NCI-H146 treated with DMSO at 0.1 percent for 48 hours (cell line): ENCODE results near the gene COQ10A.
"Not testable (repeated sequence)": the region's sequence is repeated elsewhere in the genome, so short reads cannot be mapped to it uniquely, and the experiment has no call there.

Source experiments
- DNase-seq: peaks from one replicate; lab custom pipeline; 2025; ENCODE audit not compliant: unreplicated experiment; lab: John Stamatoyannopoulos, UW

The COQ10A gene

DNA sequence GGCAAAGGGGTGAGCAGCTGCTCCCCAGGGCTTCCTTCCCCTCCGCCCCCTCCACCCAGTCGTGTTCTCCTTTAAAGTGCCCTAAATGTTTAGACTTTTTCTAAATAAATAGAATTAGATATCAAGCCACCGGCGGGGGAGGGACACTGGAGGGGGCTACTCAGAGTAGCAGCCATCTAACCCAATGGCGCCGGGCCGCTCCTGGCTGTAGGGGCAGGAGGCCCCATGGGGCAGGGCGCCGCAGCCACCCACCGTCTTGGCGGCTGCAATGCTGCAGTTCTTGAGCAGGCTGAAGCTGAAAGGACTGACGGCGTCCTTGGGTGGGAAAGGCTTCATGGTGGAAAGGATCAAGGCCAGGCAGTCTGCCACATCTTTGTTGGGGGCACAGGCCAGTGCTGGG is 23.8 kb upstream of the COQ10A start:
- no peak for DNase-seq

DNA sequence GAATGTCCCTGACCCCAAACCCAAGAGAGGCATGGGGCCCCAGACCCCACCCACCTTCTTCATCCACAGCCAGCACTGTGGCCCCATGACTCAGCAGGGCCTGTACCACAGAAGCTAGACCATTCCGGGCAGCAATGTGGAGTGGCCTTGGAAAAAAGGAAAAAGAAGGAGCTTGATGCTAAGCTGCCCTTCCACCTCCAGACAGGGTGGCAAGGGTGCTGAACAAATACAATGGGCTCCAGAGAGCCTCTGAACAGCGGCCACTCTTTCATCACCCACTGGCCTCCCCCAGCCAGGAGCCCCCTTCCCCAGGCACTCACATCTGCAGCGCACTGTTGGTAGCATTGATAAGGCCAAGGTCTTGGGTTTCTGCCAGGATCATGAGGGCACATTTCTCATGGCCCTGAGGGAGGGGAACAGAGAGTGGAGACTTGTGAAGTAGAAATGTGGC is 23.0 kb upstream of the COQ10A start:
- DNase-seq = no peak

DNA sequence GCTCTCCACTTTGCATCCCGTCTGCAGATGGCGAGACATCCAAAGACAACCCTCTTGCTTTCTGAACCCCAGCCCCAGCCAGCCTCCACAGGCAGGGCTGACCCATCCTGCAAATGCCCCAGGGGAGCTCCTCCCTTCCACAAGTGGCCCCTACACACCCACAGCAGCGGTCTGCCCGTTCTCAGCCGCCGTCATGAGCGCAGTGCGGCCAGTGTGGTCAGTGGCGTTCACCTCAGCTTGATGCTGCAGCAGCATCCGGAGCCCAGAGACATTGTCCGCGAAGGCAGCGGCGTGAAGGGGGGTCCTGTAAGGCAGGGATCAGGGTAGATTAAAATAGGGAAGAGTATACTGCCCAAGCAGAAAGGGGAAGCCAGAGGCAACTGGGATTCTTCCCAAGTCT is 22.2 kb upstream of the COQ10A start:
- no peak for DNase-seq

DNA sequence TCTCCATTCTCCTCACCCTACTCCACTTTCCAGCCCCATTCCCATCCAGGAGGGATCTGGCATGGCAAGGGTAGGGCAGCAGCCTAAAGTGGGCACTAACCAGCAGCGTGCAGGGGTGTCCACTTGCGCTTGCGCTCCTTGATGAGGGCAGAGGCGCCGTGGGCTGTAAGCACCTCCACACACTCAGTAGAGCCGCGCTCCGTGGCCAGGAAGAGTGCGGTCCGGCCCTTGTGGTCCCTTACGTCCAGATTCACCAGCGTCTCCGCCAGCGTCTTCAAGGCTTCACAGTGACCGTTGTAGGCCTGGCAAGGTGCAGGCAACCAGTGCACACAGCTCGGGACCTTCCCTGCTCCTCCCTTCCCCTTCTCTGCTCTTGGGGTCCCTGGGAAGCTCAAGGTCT is 18.8 kb upstream of the COQ10A start:
- no peak for DNase-seq

DNA sequence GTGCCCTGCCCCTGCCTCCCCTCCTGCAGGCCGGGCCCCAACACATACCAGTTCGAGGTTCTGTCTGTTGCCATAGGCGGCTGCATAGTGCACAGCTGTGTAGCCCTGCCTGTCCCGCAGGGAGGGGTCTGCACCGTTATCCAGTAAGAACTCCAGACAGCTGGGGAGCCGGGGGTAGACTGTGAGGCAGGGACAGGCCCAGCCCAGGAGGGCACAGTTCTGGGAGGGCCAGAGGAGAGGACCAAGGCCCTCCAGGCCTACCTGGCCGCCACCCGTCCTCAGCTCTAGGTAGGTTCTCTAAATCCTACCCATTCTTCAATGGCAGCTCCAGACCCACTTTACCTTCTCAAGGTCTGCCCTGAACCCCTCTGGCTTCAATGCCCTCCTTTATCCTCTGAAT is 18.0 kb upstream of the COQ10A start:
- DNase-seq = no peak

DNA sequence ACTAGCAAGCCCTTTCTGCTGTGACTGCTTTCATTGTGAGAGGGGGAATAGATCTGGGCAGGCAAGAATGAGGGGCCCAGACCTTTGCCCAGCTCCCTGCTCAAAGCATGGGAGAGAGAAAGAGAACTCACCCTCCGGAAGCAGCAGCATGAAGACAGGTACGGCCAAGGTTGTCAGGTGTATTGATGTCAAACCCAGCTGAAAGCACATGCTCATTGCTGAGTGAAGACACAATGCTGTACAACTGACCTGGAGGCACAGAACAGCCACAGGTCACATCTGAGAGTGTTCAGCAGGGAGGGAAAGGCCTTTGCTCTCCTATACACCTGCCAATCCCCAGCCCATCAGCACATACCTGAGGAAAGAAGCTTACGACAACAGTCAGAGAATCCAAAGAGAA is 14.1 kb upstream of the COQ10A start:
- no peak for DNase-seq

DNA sequence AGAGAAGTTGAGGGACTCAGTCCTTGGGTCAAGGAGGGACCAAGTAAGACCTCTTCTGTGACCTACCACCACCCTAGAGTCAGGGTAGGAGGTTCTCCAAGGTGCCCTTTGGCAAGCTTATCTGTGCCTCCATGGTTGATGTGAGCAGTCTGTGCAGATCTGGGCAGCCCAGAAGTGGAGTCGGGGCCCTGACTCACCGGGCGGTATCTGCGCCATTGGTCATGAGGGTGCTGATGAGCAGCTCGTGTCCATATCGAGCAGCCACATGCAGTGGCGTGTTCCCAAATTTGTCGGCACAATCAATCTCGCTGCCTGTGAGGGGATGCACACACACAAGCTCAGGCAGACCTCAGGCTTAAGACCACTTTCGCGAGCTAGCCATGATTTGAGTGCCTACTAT is 13.7 kb upstream of the COQ10A start:
- no peak for DNase-seq

DNA sequence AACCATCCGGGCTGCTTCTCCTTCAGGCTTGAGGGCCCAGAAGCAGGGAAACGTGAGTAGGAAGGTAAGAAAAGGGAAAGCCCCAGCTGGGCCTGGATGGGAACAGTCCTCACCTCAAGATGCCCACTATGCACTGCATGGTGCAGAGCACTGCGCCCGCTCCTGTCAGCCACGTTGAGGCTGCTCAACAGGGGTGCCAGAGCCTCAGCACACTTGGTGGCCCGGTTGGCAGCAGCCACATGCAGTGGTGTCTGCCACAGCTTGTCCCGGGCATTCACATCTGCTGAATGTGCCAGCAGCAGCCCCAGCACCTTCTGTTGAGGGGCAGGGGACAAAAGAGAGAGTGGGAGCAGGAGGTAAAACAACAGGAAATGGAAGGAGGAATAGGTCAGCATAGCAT is 11.1 kb upstream of the COQ10A start:
- no peak for DNase-seq

DNA sequence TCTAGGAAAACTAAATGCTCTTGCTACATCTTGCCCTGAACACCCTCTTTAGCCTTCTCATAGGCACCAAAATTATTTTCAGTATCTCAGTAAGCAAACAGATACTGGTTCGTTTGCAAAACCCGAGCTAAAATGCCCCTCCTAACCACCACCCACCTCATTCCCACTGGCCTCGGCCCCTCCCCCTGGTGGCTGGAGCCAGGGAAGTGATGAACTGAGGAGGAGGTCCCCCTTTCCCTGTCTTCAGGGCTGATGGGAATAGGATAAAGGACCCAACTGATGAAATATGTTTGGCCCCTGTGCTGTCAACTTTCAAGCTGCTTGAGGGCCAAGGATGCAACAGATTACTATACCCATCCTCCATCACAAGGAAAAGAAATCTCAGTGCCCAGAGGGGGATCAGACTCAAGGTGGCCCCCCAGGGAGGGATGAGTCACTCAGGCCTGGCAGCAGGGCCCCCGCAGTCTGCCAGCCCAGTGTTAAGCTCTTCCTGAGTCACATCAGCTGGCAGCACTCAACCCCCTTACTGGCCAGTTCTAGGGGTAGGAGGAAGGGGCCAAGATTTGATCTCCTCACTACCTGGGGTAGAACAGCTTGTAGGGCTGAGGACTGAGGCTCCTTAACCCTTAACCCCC is 10.3 kb upstream of the COQ10A start:
- no peak for DNase-seq

DNA sequence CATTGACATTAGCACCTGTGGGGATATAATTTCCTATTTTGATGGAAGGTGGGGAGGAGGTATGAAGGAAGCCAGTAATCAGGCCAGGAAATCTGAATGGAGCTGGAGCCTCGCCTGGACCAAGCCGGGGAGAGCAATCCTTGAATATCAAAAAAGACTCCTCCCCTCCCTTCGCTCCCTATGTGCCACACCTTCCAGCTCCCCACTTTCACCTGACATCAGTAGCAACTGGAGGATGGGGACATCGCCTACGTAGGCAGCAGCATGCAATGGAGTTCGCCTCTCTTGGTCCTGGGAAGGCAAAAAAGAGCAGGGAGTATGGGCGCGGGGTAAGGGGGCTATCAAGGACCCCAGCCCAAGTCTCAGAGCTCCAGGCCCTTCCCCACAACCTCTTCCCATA is 9.7 kb upstream of the COQ10A start:
- DNase-seq = no peak

DNA sequence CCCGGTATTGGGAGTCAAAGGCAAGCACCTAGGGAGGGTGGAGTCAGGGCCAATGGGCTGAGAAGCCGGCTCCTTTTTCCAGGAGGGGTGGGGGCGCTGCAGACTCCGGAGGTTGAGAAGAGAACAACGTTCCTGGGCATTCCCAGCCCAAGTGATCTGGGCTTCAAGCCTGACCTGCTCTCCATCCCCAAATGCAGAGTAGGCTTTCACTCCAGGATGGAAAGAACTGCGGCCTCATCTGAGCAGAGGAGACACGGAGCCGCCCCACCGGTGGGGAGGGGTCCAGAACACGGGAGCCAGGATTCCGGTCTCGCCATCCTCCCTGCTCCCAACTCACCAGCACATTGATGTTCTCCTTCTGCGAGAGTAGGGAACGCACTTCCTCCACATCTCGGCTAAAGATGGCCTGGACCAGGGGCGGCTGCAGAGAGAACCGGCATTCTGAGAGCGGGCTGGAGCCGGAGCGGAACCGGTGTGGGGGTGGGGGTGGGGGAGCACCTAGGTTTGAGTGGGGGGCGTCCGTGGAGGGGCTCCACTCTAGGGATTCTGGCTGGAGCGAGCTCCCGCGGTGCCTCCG is 9.2 kb upstream of the COQ10A start:
- peak; percentile 25 for DNase-seq

DNA sequence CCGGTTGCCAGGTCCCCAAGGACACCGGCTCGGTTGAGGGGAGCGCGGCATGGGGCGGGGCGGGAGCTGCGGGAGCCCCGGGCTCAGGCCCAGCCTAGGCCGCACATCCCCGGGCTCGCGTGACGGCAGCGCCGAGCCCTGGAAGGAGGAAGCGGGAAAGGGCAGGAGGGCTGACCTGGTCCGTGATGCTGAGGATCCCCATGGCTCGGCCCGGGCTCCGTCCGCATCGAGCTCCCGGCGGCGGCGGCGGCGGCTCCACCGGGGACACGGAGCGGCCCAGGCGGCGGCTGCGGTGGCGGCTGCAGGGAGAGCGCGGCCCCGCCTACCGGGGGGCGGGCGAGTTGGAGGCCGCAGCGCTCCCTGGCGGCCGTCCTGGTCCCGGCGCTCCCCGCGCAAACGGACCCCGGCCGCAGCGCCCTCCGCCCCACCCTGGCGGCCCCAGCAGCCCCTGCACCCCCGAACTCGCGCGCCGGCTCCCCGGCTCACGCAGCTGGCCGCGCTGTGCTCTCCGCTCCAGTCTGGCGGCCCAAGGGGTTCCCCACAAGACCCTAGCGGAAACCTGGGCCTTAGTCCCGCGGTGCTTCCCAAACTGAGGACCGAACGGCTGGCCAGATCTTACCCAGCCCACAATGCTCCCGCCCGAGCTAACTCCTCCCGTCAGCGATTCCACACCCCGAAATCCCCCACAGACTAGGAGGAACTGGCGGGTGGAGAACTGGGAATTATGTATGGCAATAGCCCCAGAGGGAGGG is 8.5 kb upstream of the COQ10A start, which contains the start of gene ANKRD52:
Gene ANKRD52 (minus strand): TSS at position 317 of the 752 bp plus-strand sequence. CDS start 115 bp downstream, at position 202.
- peak; percentile 52 for DNase-seq

DNA sequence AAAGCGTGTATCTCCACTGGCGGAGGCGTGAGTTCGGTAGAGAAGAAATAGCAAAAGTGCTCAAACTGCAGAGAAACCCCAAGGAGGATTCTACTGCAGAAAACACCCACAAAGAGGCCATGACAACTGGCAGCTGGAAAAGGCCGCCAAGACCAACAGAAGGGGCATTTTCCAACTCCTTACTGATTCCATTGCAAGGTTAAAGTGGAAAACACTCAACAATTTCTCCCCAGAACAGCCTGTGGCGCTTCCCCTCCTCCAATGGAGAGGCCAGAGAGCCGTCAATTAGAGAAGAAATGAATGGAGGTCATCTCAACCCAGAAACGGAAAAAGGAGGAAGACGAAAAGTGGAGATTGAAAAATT is 7.9 kb upstream of the COQ10A start:
- no peak for DNase-seq

DNA sequence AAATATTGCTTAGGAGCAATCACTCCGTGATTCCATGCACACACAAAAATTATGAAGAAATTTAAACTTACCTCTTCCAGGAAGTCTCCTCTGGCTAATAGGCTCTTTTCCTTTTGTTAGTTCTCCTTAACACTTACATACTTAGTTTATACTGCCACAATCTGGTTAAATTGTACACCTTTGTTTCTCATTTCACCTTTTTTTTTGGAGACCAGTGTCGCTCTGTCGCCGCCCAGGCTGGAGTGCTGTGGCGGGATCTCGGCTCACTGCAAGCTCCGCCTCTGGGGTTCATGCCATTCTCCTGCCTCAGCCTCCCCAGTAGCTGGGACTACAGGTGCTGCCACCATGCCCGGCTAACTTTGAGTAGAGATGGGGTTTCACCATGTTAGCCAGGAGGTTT is 6.4 kb upstream of the COQ10A start:
- no peak for DNase-seq

DNA sequence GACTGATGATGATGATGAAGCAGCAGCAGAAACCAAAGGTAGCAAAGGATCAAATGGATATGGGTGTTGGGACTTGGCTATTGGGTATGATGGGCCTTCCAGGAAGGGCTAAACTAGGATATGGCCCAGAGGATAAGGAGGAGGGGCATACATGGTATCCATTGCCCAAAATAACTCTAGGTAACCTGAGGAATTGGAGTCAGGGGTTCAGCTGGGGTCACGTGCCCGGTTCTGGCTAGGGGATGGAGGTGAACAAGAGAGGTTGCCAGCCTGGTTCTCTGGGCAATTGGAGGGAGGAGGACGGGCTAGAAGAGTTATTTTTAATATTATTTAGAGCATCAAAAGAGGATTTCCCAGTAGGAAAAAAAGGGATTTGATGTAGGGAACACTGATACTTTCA is 5.8 kb upstream of the COQ10A start:
- no peak for DNase-seq

DNA sequence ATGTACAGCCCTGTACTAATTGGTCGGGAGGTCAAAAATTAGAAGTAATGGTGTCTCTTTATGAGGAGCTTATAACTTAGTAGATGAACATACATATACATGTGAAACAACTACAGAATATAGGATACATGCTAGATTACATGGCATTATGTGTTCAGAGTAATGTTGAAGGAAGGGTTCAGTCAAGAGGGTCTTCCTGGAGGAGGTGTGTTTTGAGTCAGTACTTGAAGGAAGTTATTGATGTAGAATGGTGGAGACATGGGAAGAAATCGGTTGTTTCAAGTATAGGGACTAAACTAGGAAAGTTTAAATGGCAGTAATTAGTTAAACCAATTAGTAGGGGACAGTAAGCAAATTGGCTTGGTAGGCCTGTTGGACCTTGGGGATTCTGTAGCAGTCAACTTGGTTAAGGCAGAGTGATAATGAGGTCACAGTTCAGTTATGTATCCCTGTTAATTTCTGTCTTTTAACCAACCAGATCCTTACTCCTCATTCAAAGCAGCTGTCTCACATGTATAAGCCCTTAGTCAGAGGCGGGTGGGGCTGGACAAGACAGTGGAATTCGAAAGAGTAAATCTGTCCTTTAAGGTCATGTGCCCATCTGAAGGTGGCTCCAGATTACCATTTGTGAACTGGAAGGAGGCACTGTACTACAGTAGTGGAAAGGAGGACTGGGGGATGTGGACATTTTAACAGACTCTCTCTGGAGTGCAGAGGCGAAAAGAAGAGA is 5.1 kb upstream of the COQ10A start:
- no peak for DNase-seq

DNA sequence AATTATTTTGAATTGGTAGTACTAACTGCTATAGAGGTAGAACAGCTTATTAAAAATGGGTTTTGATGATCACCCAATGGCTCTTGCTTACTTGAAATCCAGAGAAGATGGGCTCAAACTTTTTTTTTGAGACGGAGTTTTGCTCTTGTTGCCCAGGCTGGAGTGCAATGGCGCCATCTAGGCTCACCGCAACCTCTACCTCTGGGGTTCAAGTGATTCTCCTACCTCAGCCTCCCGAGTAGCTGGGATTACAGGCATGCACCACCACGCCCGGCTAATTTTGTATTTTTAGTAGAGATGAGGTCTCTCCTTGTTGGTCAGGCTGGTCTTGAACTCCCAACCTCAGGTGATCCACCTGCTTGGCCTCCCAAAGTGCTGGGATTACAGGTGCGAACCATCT is 3.8 kb upstream of the COQ10A start:
- DNase-seq = not testable (repeated sequence)

DNA sequence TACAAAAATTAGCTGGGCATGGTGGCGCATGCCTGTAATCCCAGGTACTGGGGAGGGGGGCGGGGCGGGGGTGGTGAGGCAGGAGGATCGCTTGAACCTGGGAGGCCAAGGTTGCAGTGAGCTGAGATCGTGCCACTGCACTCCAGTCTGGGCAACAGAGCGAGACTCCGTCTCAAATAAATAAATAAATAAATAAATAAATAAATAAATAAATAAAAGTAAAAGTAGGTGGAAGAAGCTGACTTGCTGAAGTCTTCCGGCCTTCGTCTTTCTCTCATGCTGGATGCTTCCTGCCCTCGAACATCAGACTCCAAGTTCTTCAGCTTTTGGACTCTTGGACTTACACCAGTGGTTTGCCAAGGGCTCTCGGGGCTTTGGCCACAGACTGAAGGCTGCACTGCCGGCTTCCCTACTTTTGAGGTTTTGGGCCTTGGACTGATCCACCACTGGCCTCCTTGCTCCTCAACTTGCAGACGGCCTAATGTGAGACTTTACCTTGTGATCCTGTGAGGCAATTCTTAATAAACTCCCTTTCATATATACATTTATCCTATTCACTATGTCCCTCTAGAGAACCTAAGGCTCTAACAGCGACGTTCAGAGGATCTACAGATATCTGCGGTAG is 562 bp upstream of the COQ10A start:
- DNase-seq = not testable (repeated sequence)

DNA sequence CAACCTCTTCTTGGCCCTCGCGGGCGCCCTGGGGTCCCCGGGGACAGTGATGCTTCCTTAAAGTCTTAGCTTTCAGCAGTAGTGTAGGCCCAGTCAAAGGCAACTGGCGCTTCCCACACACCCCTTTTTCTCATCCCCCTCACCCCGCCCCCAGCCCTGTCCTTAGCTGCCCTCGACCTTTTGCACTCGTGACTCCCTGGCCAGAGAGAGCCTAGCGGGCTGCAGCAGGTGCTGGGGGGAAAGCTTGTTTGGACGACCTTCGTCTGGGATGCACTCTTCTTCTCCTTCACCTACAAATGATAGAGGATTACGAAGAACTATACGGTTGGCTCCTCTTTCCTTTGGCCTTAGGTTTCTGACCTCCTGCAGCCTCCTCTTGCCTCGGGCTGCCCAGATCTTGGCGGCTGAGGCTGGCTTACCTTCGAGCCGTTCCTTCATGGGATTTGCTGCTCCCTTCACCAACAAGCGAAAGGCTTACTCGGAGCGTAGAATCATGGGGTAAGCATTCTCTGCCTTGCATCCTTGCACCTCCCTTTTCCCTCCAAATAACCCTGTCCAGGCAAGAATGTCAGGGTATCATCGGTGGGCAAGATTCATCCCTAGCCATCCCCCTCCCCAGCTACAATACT is 815 bp downstream of the COQ10A start:
- DNase-seq = no peak

DNA sequence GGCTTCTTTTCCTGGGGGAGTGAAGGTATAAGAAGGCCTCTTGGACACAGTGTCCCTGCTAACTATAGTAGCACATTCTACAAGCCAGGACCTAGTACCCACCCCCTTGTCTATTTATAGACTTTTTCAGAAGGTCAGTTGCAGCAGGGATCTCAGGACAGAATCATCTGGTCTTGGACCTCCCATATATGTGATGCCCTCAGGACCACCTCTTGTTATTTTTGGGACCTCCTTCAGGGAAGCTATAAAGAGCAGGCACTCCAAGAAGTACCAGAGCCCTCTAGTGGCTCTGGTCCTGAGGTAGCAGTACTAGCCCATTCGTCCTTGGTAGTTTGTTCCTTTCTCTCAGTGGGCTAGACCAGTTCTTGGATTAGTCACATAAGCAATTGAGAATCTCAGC is 4.3 kb downstream of the COQ10A start:
- no peak for DNase-seq

DNA sequence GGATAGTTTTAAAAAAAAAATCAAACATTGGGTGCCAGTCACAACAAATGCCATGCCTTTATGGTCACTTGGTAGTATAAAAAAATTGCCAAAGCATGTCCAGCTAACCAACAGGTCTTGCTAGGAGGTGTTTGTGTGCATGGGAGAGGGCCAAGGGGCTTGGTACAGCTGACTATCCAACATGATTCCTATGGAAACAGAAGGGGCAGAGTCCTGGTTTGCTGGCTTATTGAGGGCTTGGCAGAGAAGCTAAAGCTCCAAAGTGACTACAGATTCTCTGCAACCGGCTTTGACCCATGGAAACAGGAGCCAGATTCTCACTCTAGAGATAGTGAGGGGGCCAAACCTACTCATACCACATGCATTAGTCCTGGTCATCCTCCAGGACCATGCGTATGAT is 5.7 kb downstream of the COQ10A start:
- not testable (repeated sequence) for DNase-seq
